HG02588 (cell line): ENCODE measurements around the gene MANEA.
"Not testable (repeated sequence)": the region's sequence is repeated elsewhere in the genome, so short reads cannot be mapped to it uniquely, and the experiment has no call there.

Source experiments
- ATAC-seq: cut with Tn5 transposase; IDR thresholded peaks from one replicate; pipeline ENCODE4 v1.9.1; 2021; ENCODE audit warnings: mild to moderate bottlenecking, moderate library complexity; ENCODE audit not compliant: unreplicated experiment

MANEA gene

DNA sequence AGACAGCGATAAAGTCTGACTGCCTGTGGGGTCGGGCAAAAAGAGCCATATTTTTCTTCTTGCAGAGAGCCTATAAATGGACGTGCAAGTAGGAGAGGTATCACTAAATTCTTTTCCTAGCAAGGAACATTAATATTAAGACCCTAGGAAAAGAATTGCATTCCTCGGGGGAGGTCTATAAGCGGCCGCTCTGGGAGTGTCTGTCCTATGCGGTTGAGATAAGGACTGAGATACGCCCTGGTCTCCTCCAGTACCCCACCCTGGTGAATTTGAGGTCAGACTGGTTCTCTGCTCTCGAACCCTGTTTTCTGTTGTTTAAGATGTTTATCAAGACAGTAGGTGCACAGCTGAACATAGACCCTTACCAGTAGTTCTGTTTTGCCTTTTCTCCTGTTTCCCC is 6.9 kb downstream of the MANEA start:
- not testable (repeated sequence) for ATAC-seq

DNA sequence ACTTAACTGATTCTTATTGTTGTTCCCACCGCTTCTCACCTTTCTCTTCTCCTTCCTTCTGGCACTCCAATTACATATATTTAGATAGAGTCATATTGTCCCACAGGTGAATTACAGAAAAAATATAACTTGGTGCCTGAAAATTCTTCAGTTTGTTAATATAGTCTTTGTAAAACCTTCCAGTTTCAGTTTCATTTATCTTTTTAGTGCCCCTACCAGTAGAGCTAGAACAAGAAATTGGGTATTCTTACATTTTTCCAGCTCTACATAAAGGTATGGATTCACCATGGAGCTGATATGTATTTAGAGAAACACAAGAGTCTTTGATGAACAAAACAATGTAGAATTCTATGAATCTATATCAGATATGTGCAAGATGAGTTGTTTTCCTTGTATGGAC is 10.7 kb downstream of the MANEA start:
- ATAC-seq: no peak

DNA sequence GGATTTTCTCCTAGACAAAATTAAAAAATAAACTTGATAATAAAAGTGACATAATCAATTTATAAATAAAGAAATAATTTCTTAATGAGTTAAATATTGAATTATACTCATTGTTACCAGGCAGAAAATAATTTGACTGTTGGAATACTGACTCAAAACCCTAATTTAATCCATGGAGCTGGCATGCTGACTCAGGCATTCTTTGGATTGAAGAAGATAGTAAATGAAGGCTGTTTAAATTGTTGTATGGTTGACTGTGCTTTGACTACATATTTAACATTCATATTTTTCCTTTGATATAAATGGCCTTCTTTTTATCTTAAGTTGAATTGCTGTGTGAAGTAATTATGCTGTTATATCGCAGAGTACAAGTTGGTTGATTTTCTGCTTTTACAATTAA is 11.7 kb downstream of the MANEA start:
- no peak for ATAC-seq

DNA sequence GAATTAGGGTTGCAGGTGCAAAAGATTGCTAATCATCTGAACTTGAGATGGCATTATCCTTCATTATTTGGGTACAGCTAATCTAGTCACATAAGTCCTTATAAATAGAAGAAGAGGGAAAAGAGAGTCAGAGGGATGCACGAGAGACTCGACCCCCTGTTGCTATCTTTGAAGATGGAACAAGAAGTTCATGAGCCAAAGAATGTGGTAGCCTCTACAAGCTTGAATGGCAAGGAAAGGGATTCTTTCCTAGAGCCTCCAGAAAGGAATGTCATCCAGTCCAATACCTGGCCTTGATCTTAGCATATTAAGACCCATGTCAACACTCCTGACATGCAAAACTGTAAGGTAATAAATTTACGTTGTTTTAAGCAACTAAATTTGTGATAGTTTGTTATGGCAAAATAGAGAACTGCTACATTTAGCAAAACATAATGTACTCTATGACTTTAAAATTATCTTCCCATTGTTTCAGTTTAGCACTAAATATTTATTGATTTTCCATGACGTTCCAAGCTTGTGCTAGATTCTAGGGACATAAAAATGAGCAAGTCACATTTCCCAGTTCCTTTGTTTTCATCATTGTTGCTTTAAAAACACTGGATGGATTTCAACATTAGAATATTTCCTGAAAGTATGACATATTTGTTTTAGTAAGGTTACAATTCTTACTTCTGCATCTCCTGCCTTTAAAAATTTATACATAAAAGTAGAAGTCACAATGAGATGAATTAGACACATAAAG is 12.7 kb downstream of the MANEA start:
- ATAC-seq: no peak

DNA sequence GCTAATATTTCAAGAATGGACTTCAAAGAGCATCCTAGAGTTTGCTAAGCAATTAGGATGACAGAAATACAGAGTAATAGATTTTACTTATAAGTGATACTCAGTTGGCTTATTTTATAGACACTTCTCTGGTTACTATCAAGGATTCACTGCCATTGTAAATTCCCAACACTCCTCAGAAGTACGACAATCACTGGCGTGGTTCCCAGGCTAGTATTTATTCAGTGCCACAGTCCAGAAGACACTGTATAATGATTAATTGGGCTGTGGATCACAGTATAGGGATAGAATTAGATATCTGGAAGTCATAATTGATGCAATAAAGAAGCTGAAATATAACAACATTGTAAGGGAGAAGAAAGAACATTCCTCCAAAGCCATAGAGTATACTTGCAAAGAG is 15.7 kb downstream of the MANEA start:
- no peak for ATAC-seq

DNA sequence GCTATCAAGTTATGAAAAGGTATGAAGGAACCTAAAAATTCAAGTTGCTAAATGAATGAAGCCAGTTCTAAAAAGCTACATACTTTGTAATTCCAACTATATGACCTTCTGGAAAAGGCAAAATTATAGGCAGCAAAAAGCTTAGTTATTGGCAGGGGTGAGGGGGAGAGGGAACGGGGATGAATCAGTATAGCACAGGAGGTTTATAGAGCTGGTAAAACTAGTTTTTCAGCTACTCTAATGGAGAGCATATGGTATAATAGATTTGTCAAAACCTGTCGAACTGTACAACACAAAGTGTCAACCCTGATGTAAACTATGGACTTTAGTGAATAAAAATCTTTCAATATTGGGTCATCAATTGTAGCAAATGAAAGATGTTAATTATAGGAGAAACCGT is 18.7 kb downstream of the MANEA start:
- no peak for ATAC-seq

DNA sequence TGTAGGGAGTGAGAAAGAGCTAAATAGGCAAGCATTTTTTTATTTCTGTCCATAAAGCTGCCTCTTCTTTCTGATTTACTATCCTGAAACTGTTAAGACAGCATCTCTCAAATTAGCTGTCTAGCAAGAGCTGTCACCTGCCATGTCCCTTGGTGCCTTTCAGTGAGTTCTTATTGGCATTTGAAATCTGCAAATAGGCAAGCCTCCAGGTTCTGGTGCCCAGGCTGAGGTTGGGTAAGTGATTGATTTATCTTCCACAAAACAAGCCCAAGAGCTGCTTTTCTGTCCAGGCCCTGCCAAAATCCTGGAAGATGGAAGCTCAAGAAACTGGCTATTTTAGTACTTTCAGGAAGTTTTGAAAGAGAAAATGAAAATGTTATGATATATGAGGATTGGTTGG is 22.4 kb downstream of the MANEA start:
- ATAC-seq: peak; percentile 57

DNA sequence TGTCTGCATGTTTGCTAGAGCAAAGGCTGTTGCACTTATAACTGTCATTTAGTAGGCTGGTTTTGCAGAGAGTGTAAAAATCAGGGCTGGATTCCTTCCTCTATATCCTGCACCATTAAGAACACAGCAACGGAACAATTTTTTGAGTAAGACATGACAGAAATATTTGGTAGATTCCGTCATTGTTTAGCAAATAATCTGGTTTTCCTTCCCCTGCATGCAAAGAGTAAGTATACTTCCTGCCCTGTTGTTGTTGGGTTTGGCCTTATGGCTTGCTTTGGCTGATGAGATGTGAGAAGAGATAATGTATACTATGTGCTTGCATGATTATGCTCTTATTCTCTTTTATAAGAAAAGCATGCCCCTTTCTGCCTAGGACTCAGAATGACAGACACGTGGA is 23.8 kb downstream of the MANEA start:
- ATAC-seq: no peak

DNA sequence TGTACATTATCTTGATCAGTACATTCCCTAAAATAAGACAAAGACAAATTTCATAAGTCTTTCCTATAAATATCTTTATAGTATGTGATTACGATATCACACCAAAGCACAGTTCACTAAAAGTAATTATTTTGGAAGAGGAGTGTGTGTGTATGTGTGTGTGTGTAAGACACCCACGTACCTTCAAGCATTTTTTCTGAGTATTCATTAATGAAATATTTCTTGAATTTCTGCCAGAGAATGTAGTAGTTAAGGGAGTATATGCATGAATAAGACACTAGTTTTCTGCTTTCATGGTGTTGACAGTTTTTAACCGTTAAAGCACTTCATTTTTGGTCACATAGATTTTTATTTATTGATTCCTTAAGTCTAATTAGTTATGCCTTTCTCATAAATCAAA is 36.8 kb downstream of the MANEA start:
- ATAC-seq: no peak

DNA sequence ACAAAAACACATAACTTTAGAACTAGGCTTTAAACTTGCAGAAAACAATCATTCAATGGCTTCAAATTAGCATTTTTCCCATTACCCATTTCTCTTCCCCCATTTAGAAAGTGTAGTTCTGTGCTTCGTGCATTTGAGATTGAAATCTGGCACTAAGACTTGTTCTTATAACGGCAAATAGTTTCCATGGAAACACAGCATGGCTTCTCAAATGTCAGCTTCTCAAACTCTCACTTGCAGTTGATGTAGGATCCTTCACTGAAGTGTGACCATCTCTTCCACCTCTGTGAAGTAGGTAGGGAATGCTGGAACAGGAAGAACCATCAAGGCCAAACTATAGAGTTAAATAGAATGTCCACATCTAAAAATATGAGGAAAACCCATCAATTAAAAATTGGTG is 52.2 kb downstream of the MANEA start:
- ATAC-seq: no peak

DNA sequence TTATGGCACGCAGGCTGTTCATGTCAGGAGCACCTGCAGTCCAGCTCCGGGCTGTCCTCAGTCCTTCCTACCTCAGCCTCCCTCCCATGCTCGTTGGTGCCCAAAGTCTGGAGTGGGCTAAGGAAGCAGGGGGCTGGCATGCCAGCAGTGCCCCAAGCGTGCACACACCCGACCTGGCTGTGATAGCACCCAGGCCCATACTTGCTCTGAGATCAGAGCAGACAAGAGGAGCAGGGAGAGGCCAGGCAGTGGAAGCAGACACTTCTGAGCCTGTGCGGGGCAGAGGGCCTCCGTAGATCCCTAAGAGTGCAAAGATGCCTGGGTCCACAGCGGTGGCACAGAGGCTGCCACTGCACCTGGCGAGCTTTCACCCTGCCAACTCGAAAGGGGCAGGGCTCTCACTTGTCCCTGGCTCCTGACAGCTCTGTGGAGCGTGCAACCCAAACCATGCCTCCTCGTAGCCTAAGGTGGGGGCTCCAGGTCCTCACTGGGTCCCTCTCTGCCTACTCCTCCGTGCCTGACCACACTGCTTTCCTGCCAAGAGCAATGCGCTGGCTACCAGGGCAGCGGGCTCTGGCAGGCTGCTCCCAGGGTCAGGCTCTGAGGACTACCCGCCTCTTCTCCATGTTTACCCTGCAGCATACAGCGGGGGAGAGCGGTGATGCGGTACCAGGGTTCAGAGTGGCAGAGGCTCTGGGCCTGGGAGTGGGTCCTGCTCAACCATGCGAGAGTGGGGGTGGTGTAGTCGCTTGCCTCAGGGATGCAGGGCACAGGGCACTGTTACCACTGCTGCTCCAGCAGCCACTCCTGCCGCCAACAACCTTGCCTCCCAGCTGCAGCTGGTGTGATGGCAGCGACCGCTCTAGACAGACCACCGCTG is 59.5 kb downstream of the MANEA start:
- no peak for ATAC-seq

DNA sequence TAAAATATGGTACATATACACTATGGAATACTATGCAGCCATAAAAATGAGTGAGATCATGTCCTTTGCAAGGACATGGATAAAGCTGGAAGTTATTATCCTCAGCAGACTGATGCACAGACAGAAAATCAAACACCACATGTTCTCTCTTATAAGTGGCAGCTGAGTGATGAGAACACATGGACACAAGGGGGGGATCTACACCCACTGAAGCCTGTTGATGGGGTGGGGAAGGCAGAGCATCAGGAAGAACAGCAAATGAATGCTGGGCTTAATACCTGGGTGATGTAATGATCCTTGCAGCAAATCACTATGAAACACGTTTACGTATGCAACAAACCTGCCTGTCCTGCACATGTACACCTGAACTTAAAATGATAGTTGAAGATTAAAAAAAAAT is 71.3 kb downstream of the MANEA start:
- no peak for ATAC-seq

DNA sequence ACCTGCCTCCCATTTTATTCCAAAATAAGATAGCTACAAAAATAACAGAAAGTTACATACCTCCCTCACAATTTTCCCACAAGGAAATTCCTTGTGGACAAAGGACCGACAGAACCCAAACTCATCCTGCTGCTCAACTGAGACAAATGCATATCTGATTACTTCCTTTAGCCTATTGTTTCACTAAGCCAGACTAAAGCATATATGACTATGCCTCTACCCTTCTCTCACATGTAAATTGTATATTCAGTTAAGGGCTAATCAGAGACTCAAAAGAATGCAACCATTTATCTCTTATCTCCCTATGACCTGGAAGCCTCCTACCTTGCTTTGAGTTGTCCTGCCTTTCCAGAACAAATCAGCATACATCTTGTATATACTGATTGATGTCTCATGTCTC is 72.1 kb downstream of the MANEA start:
- no peak for ATAC-seq

DNA sequence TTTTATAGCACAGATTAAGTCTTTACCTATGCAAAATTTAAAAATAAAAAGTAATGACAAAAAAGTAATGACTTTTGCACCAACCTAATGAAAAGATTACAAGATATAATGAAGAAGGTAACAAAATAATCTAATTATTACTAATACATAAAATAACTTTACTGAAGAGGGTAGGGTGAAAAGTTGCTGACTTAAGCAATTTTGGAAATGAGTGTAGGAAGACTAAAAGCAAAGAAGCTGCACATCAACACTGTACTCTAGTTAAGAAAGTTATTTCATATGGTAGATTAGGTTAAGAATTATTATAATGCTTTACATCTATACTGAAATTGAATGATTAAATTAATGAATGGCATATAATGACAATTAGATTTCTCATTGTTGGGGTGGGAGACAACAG is 76.8 kb downstream of the MANEA start:
- no peak for ATAC-seq

DNA sequence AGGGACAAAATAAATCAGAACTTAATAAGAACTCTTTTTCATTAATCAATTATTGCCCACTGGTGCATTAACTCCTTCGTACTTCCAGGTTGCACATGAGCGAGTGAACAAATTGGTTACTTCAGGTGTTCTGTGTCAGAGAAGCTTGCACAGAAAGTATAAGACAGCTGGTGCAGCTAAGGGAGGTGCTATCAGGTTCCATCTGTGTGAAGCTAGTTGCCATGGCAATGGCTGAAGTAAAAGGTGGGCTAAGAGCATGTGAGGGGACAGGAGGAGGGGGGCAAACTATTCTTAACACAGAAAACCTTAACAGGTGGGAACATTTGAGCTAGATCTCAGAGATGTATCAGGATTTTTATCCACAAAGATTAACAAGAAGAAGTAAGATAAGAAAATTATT is 81.6 kb downstream of the MANEA start:
- ATAC-seq: no peak
